Hematopoietic multipotent progenitor cell treated with erythropoietin and hydrocortisone succinate and interleukin-3 and kit ligand, for 17 days (in vitro differentiated cells): ENCODE results near the gene RHEX.
"Not testable (repeated sequence)": the region's sequence is repeated elsewhere in the genome, so short reads cannot be mapped to it uniquely, and the experiment has no call there.

Experiments
- DNase-seq: peaks from one replicate; pipeline ENCODE4 v3.0.0-alpha.2; 2015; ENCODE audit warnings: low spot score

RHEX gene

GRCh38 chr1:206059355-206059915, 6.5 kb downstream of the RHEX start:
- no peak for DNase-seq

GRCh38 chr1:206060844-206061243, 7.9 kb downstream of the RHEX start:
- DNase-seq: no peak

GRCh38 chr1:206062464-206062863, 9.5 kb downstream of the RHEX start:
- DNase-seq: no peak

- not testable (repeated sequence) for DNase-seq
These were observed 11.0 kb downstream of the RHEX start for GRCh38 chr1:206064001-206064400.

GRCh38 chr1:206064501-206064900, 11.5 kb downstream of the RHEX start:
- DNase-seq: not testable (repeated sequence)

- no peak for DNase-seq
These were observed 12.7 kb downstream of the RHEX start for GRCh38 chr1:206065547-206066145.

GRCh38 chr1:206066479-206067171, 13.7 kb downstream of the RHEX start:
- no peak for DNase-seq

- DNase-seq: no peak
These were observed 14.7 kb downstream of the RHEX start for GRCh38 chr1:206067486-206068227.

- no peak for DNase-seq
These were observed 15.3 kb downstream of the RHEX start for GRCh38 chr1:206068314-206068713.

GRCh38 chr1:206070627-206071304, 17.8 kb downstream of the RHEX start:
- DNase-seq: no peak

GRCh38 chr1:206074839-206075238, 21.9 kb downstream of the RHEX start:
- DNase-seq: no peak

- DNase-seq: no peak
These were observed 23.1 kb downstream of the RHEX start for GRCh38 chr1:206075786-206076755.

GRCh38 chr1:206079135-206079534, 26.2 kb downstream of the RHEX start:
- DNase-seq: no peak

GRCh38 chr1:206080026-206080820, 27.2 kb downstream of the RHEX start:
- DNase-seq: no peak

- no peak for DNase-seq
These were observed 28.9 kb downstream of the RHEX start for GRCh38 chr1:206081856-206082255.

- DNase-seq: no peak
These were observed 30.1 kb downstream of the RHEX start for GRCh38 chr1:206082831-206083695.

GRCh38 chr1:206083750-206084149, 30.8 kb downstream of the RHEX start:
- no peak for DNase-seq

GRCh38 chr1:206087091-206087490, 34.1 kb downstream of the RHEX start:
- DNase-seq: no peak

GRCh38 chr1:206089341-206089740, 36.4 kb downstream of the RHEX start:
- no peak for DNase-seq
